ENCODE data around the gene NPIPB2. TPM values are rescaled to one million over a fixed set of nuclear protein-coding genes. Genes with fewer than 3 reads are reported as not detected.
A peak's percentile ranks its signal among the peaks of the same experiment; 100 is the strongest.
"Not testable (repeated sequence)": the region's sequence is repeated elsewhere in the genome, so short reads cannot be mapped to it uniquely, and the experiment has no call there.

Gene NPIPB2
- total RNA-seq, 1 experiment from 2014 or later, result 2.4 TPM

DNA sequence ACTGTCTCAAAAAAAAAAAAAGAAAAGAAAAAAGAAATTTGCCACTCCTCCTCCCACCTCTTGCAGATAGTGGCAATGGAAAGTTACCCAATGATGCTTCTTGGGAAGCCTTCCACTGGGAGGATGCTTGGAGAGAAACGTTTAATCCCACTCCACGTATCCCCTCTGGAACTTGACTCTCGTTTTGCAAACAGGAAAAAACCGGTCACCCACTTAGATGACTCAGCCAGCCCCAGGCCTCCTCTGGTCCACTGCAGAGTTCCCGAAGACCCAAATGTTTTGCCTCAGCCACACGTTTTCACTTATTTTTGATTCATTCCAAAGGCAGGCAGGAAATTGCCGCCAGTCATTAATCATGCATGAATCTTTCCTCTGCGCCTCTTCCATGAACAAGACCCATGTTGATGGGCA lies 13.9 kb upstream of the NPIPB2 start:
- Histone ChIP-seq H3K4me2 (ENCODE audit: low read length) (peak overlapping the region; percentile 81), H3K27me3 (ENCODE audit: low read length) (no peaks in the 10 kb centered on the region), H3K27ac (ENCODE audit: low read length) (peak overlapping the region; percentile 85), H3K4me3 (ENCODE audit: low read length) (peak overlapping the region; percentile 18; the same call in 1 of the 2 replicates), H2AFZ (ENCODE audit: low read length) (peak overlapping the region; percentile 86), H3K9me3 (ENCODE audit: low read length) (no peaks in the 10 kb centered on the region), H3K9me2 (replicated peaks; ENCODE audit: low read length) (no peaks in the 10 kb centered on the region), H3K9ac (ENCODE audit: low read length) (no peak overlapping the region; the same call in 1 of the 2 replicates), H3K36me3 (ENCODE audit: low read depth, low read length) (no peaks in the 10 kb centered on the region), H3K79me2 (ENCODE audit: low read length) (no peaks in the 10 kb centered on the region), H4K20me1 (ENCODE audit: low read length) (no peaks in the 10 kb centered on the region), H3F3A (ENCODE audit: low read length, unreplicated experiment) (no peaks in the 10 kb centered on the region), H3K4me1 (ENCODE audit: insufficient read depth, low read length) (peaks cover 12% of the 10 kb centered on the region)
- peak; percentile 85 for ATAC-seq
- ChIA-PET CTCF (no interaction called here), POLR2A (ENCODE audit: unreplicated experiment) (no interaction called here)
- peak; percentile 88 for DNase-seq
- BruUV-seq (replicated peaks), result no TSS peak
- intact Hi-C loops (cut with micrococcal nuclease), result no loop called here
- TF ChIP-seq EZH2phosphoT487 (IDR thresholded peaks at IDR 0.05; ENCODE audit: borderline replicate concordance, low read length) (no peak), EZH2 (IDR thresholded peaks at IDR 0.05; ENCODE audit: low read length, unreplicated experiment) (no peak)
- TF ChIP-seq, protein P1, sequence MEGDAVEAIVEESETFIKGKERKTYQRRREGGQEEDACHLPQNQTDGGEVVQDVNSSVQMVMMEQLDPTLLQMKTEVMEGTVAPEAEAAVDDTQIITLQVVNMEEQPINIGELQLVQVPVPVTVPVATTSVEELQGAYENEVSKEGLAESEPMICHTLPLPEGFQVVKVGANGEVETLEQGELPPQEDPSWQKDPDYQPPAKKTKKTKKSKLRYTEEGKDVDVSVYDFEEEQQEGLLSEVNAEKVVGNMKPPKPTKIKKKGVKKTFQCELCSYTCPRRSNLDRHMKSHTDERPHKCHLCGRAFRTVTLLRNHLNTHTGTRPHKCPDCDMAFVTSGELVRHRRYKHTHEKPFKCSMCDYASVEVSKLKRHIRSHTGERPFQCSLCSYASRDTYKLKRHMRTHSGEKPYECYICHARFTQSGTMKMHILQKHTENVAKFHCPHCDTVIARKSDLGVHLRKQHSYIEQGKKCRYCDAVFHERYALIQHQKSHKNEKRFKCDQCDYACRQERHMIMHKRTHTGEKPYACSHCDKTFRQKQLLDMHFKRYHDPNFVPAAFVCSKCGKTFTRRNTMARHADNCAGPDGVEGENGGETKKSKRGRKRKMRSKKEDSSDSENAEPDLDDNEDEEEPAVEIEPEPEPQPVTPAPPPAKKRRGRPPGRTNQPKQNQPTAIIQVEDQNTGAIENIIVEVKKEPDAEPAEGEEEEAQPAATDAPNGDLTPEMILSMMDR (conservative IDR thresholded peaks at IDR 0.05; ENCODE audit: low read depth, low read length), result no peak

DNA sequence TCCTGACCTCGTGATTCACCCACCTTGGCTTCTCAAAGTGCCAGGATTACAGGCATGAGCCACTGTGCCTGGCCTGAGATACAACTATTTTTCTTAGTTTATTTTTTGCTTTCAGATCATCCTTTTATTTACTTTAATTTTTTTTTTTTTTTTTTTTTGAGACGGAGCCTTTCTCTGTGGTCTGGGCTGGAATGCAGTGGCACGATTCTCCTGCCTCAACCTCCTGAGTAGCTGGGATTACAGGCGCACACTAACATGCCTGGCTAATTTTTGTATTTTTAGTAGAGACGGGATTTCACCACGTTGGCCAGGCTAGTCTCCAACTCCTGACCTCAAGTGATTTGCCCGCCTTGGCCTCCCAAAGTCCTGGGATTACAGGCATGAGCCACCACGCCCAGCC lies 11.7 kb upstream of the NPIPB2 start:
- intact Hi-C loops (cut with micrococcal nuclease); H3K4me3 ChIP-seq (ENCODE audit: low read length); H3K27me3 ChIP-seq (ENCODE audit: low read length); H4K20me1 ChIP-seq (ENCODE audit: low read length); H3F3A ChIP-seq (ENCODE audit: low read length, unreplicated experiment); CTCF ChIA-PET; ATAC-seq; H3K79me2 ChIP-seq (ENCODE audit: low read length); DNase-seq; BruUV-seq (replicated peaks); H3K27ac ChIP-seq (ENCODE audit: low read length); H2AFZ ChIP-seq (ENCODE audit: low read length); POLR2A ChIA-PET (ENCODE audit: unreplicated experiment); H3K9ac ChIP-seq (ENCODE audit: low read length); H3K9me2 ChIP-seq (replicated peaks; ENCODE audit: low read length); H3K4me2 ChIP-seq (ENCODE audit: low read length); H3K9me3 ChIP-seq (ENCODE audit: low read length); H3K36me3 ChIP-seq (ENCODE audit: low read depth, low read length): not testable (repeated sequence)
- H3K4me1 ChIP-seq (ENCODE audit: insufficient read depth, low read length), result peaks cover 12% of the 10 kb centered on the region

DNA sequence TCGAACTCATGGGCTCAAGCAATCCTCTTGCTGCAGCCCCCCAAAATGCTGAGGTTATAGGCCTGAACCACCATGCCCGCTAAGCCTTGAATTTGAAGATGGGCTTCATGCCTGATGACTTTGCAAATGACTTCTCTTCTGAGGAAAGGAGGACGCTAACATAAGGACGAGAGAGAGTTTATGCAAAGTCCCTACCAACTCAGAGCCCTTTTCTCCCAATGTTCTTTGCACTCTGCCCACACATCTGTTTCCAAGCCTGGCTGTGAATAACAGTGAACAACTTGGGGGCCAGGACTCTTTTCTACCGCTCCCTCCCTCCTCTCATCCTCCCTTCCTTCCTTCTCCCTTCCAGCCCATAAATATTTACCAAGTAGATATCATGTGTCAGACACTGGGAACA lies 8.5 kb upstream of the NPIPB2 start:
- no TSS peak for BruUV-seq (replicated peaks)
- Histone ChIP-seq H3K79me2 (ENCODE audit: low read length) (no peaks in the 10 kb centered on the region), H3K27me3 (ENCODE audit: low read length) (no peaks in the 10 kb centered on the region), H3K4me1 (ENCODE audit: insufficient read depth, low read length) (peaks cover 4% of the 10 kb centered on the region), H3K4me3 (ENCODE audit: low read length) (no peak overlapping the region), H3K4me2 (ENCODE audit: low read length) (no peak overlapping the region), H3K36me3 (ENCODE audit: low read depth, low read length) (no peaks in the 10 kb centered on the region), H3F3A (ENCODE audit: low read length, unreplicated experiment) (no peaks in the 10 kb centered on the region), H4K20me1 (ENCODE audit: low read length) (no peaks in the 10 kb centered on the region), H3K9ac (ENCODE audit: low read length) (no peak overlapping the region), H3K27ac (ENCODE audit: low read length) (no peak overlapping the region), H2AFZ (ENCODE audit: low read length) (no peak overlapping the region), H3K9me2 (replicated peaks; ENCODE audit: low read length) (no peaks in the 10 kb centered on the region), H3K9me3 (ENCODE audit: low read length) (no peaks in the 10 kb centered on the region)
- DNase-seq, result no peak
- no peak for TF ChIP-seq EZH2phosphoT487 (IDR thresholded peaks at IDR 0.05; ENCODE audit: borderline replicate concordance, low read length)
- TF ChIP-seq, protein P1 (conservative IDR thresholded peaks at IDR 0.05; ENCODE audit: low read depth, low read length), result no peak
- TF ChIP-seq EZH2 (IDR thresholded peaks at IDR 0.05; ENCODE audit: low read length, unreplicated experiment), result no peak
- peak; percentile 35 for ATAC-seq
- ChIA-PET POLR2A (ENCODE audit: unreplicated experiment) (no interaction called here), CTCF (no interaction called here)
- intact Hi-C loops (cut with micrococcal nuclease), result no loop called here

Data from PC-3 (cell line).